GM19397 (cell line): ENCODE data around the gene ALOX5AP.

Experiments used
- ATAC-seq: cut with Tn5 transposase; IDR thresholded peaks from one replicate; pipeline ENCODE4 v1.9.1; 2021; ENCODE audit warnings: mild to moderate bottlenecking, moderate library complexity; ENCODE audit not compliant: unreplicated experiment

Gene ALOX5AP

GRCh38 chr13:30759748-30760147 lies 24.4 kb downstream of the ALOX5AP start:
- ATAC-seq = no peak

GRCh38 chr13:30762643-30763042 lies 27.3 kb downstream of the ALOX5AP start:
- ATAC-seq = no peak

GRCh38 chr13:30763786-30764413 lies 28.6 kb downstream of the ALOX5AP start:
- no peak for ATAC-seq

GRCh38 chr13:30766231-30766630 lies 30.9 kb downstream of the ALOX5AP start:
- no peak for ATAC-seq

- ATAC-seq = no peak
Observed at GRCh38 chr13:30770929-30771328, 35.6 kb downstream of the ALOX5AP start.

GRCh38 chr13:30773561-30773960 lies 38.2 kb downstream of the ALOX5AP start:
- no peak for ATAC-seq

- ATAC-seq = no peak
Observed at GRCh38 chr13:30774214-30774730, 38.9 kb downstream of the ALOX5AP start.

GRCh38 chr13:30776661-30777060 lies 41.3 kb downstream of the ALOX5AP start:
- ATAC-seq = no peak

- ATAC-seq = no peak
Observed at GRCh38 chr13:30779016-30779415, 43.7 kb downstream of the ALOX5AP start.

GRCh38 chr13:30779608-30780007 lies 44.3 kb downstream of the ALOX5AP start:
- ATAC-seq = no peak

- no peak for ATAC-seq
Observed at GRCh38 chr13:30780338-30780981, 45.1 kb downstream of the ALOX5AP start.

- no peak for ATAC-seq
Observed at GRCh38 chr13:30785191-30785850, 50.0 kb downstream of the ALOX5AP start.

GRCh38 chr13:30786648-30787047 lies 51.3 kb downstream of the ALOX5AP start:
- ATAC-seq = no peak

- ATAC-seq = no peak
Observed at GRCh38 chr13:30787738-30788525, 52.6 kb downstream of the ALOX5AP start.

GRCh38 chr13:30789166-30789862 lies 54.0 kb downstream of the ALOX5AP start:
- ATAC-seq = no peak

GRCh38 chr13:30790592-30790991 lies 55.2 kb downstream of the ALOX5AP start:
- no peak for ATAC-seq

GRCh38 chr13:30791354-30792001 lies 56.1 kb downstream of the ALOX5AP start:
- no peak for ATAC-seq

- no peak for ATAC-seq
Observed at GRCh38 chr13:30792285-30793000, 57.1 kb downstream of the ALOX5AP start.

- ATAC-seq = no peak
Observed at GRCh38 chr13:30796132-30796572, 60.8 kb downstream of the ALOX5AP start.
